Measurements from ENCODE around the gene VGF. TPM values are rescaled to one million over a fixed set of nuclear protein-coding genes. Genes with fewer than 3 reads are reported as not detected.

The VGF gene
- total RNA-seq, 1 donor from 2014 or later, result 0.65 TPM

DNA sequence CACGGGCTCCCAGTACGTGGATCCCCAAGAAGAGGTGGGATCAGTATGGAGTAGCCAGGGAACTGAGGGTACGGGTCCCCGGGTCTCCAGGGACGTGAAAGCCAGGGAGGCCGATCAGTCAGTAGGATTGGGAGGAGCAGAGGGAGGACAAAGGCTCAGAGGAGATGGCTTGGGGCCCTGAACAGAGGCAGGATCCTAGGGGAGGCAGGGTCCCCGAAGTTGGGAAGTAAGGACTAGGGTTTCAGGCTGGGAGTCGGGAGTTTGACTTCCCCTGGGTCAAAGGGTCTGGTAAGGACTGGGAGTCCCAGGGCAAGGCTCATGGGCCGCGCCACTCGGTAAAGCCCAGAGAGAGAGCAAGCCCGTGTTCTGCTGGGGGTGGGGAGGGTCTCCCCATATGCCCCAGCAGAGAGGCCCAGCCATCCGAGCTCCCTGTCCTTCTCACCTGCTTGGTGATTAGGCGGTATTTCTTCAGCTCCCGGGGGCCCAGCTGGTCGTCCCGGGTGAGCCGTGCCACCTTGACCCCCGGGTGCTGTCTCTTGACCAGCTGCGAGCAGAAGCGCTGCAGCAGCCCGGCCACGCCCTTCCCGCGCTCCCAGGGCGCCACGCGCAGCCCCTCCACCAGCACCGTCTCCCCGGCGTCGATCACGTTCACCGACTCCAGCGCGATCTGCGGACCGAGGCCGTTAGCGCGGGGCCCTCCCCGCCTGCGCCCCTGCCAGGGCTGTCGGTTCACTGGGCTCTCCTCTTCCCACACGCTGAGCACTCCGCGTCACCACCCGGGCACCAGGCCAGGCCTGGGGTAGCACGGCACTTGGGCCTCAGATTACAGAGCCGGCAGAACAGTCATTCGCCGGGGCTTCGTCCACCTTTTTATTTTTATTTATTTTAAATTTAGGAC is 7.7 kb upstream of the VGF start:
- no peaks in the 10 kb centered on the region for H3K36me3 Mint-ChIP-seq
- Histone ChIP-seq H3K4me1 (peaks cover 26% of the 10 kb centered on the region), H4K20me1 (ENCODE audit: low read depth) (peaks cover 51% of the 10 kb centered on the region), H3F3A (ENCODE audit: low read depth) (peaks cover 23% of the 10 kb centered on the region), H3K36me3 (no peaks in the 10 kb centered on the region), H3K9ac (no peak overlapping the region), H3K4me2 (peak overlapping the region; percentile 77), H3K27ac (no peak overlapping the region), H3K27me3 (peaks cover 100% of the 10 kb centered on the region), H3K79me2 (ENCODE audit: low read depth) (no peaks in the 10 kb centered on the region), H3K4me3 (peak overlapping the region; percentile 39), H3K9me3 (ENCODE audit: low read depth) (no peaks in the 10 kb centered on the region), H2AFZ (replicated peaks) (no peak overlapping the region)
- peaks cover 86% of the 10 kb centered on the region for H3K27me3 Mint-ChIP-seq (ENCODE audit: insufficient read depth, low read depth)
- peaks cover 41% of the 10 kb centered on the region for H3K4me1 Mint-ChIP-seq
- DNase-seq (ENCODE audit: low spot score), result no peak
- no peak for TF ChIP-seq EZH2 (IDR thresholded peaks at IDR 0.05)
- TF ChIP-seq EZH2phosphoT487 (IDR thresholded peaks at IDR 0.05), result peak; percentile 7
- TF ChIP-seq, protein P1, sequence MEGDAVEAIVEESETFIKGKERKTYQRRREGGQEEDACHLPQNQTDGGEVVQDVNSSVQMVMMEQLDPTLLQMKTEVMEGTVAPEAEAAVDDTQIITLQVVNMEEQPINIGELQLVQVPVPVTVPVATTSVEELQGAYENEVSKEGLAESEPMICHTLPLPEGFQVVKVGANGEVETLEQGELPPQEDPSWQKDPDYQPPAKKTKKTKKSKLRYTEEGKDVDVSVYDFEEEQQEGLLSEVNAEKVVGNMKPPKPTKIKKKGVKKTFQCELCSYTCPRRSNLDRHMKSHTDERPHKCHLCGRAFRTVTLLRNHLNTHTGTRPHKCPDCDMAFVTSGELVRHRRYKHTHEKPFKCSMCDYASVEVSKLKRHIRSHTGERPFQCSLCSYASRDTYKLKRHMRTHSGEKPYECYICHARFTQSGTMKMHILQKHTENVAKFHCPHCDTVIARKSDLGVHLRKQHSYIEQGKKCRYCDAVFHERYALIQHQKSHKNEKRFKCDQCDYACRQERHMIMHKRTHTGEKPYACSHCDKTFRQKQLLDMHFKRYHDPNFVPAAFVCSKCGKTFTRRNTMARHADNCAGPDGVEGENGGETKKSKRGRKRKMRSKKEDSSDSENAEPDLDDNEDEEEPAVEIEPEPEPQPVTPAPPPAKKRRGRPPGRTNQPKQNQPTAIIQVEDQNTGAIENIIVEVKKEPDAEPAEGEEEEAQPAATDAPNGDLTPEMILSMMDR (IDR thresholded peaks at IDR 0.05), result no peak
- H3K27ac Mint-ChIP-seq, result no peak overlapping the region
- H3K9me3 Mint-ChIP-seq, result peaks cover 2% of the 10 kb centered on the region
- H3K4me3 Mint-ChIP-seq, result peak overlapping the region; percentile 58

DNA sequence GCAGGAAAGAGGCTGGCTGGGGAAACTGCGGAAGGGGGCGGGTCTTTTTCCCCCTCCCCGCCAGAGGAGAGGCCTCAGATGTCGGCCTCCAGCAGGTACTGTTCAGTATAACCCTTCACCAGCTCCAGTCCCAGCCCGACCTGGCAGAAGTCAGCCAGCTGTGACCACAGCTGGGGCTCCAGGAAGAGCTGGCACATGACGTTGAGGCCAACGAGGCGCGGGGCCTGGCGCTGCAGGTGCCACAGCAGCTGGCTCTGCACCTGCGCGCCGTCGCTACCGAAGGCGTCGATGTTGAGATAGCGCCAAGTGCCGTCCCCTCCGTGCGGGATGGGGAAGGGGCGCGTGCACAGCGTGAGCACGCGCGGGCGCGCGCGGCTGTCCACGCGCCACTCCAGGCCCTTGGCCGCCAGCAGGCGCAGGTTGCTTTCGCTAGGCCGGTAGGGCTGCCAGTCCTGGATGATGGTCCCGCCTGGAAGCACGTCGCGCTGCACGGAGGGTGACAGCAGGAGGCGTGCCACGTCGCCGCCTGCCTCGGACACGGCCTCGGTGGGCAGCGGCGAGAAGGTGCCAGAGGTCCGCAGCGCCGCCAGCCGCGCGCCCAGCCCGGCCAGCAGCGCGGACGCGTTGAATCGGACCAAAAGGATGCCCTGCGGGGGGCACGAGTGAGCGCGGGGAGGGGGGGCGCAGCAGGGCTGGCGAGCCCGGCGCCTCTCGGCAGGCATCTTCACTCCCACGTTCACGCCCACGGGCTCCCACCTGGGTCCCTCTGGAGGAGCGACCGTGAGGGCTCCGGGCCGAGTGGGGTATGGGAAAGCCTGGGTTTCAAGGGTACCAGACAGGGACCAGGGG is 6.9 kb upstream of the VGF start:
- Histone ChIP-seq H3F3A (ENCODE audit: low read depth) (peaks cover 23% of the 10 kb centered on the region), H3K4me2 (peak overlapping the region; percentile 77), H3K4me3 (peak overlapping the region; percentile 39), H4K20me1 (ENCODE audit: low read depth) (peaks cover 60% of the 10 kb centered on the region), H3K27me3 (peaks cover 100% of the 10 kb centered on the region), H3K27ac (no peak overlapping the region), H3K79me2 (ENCODE audit: low read depth) (no peaks in the 10 kb centered on the region), H2AFZ (replicated peaks) (no peak overlapping the region), H3K4me1 (peaks cover 31% of the 10 kb centered on the region), H3K9ac (no peak overlapping the region), H3K36me3 (no peaks in the 10 kb centered on the region), H3K9me3 (ENCODE audit: low read depth) (no peaks in the 10 kb centered on the region)
- Mint-ChIP-seq H3K27me3 (ENCODE audit: insufficient read depth, low read depth) (peaks cover 87% of the 10 kb centered on the region), H3K36me3 (no peaks in the 10 kb centered on the region), H3K27ac (no peak overlapping the region), H3K4me3 (peak overlapping the region; percentile 65), H3K4me1 (peaks cover 49% of the 10 kb centered on the region), H3K9me3 (peaks cover 2% of the 10 kb centered on the region)
- TF ChIP-seq EZH2 (IDR thresholded peaks at IDR 0.05) (peak; percentile 87), EZH2phosphoT487 (IDR thresholded peaks at IDR 0.05) (peak; percentile 85)
- TF ChIP-seq, protein P1 (IDR thresholded peaks at IDR 0.05), result no peak
- DNase-seq (ENCODE audit: low spot score), result peak; percentile 62

DNA sequence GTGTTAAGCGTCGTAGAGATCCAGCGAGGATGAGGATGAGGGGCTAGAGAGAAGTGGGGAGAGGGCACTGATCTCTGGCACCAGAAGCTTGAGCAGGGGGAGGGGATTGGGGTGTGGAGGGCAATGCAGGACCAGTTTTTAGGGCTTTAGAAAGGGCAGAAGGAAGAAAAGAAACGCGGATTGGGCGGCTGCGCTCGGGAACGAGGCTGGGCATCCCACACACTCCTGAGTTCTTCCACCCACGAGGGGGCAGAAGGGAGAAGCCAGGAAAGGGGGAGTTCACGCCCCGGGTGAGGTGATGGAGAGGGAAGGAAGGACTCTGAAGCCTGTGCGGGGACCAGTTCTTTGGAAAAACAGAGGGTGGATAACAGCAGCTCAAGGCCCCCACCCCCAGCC is 6.1 kb upstream of the VGF start:
- Mint-ChIP-seq H3K4me3 (peak overlapping the region; percentile 65), H3K36me3 (no peaks in the 10 kb centered on the region), H3K9me3 (peaks cover 2% of the 10 kb centered on the region), H3K27me3 (ENCODE audit: insufficient read depth, low read depth) (peaks cover 85% of the 10 kb centered on the region), H3K27ac (no peak overlapping the region), H3K4me1 (peaks cover 55% of the 10 kb centered on the region)
- TF ChIP-seq, protein P1 (IDR thresholded peaks at IDR 0.05), result peak; percentile 12
- TF ChIP-seq EZH2 (IDR thresholded peaks at IDR 0.05) (no peak), EZH2phosphoT487 (IDR thresholded peaks at IDR 0.05) (no peak)
- Histone ChIP-seq H3K27ac (no peak overlapping the region), H3K27me3 (peaks cover 100% of the 10 kb centered on the region), H3F3A (ENCODE audit: low read depth) (peaks cover 23% of the 10 kb centered on the region), H3K79me2 (ENCODE audit: low read depth) (no peaks in the 10 kb centered on the region), H3K36me3 (no peaks in the 10 kb centered on the region), H3K9me3 (ENCODE audit: low read depth) (no peaks in the 10 kb centered on the region), H3K9ac (no peak overlapping the region), H3K4me2 (peak overlapping the region; percentile 77), H2AFZ (replicated peaks) (no peak overlapping the region), H3K4me3 (no peak overlapping the region), H4K20me1 (ENCODE audit: low read depth) (peaks cover 65% of the 10 kb centered on the region), H3K4me1 (peaks cover 36% of the 10 kb centered on the region)
- peak; percentile 40 for DNase-seq (ENCODE audit: low spot score)

All from neural progenitor cell (in vitro differentiated cells).